Endodermal cell (in vitro differentiated cells): ENCODE measurements around the gene C16orf87. TPM values are rescaled to one million over a fixed set of nuclear protein-coding genes. Genes with fewer than 3 reads are reported as not detected.
A peak's percentile ranks its signal among the peaks of the same experiment; 100 is the strongest.

Source experiments
- DNase-seq: peaks from one replicate; pipeline ENCODE4 v3.0.0-alpha.2; 2017
- H3K27ac ChIP-seq: 2 replicates; pipeline ENCODE4 v1.5.1; 2013; ENCODE audit warnings: mild to moderate bottlenecking, low read depth, low read length, moderate library complexity
- H3K27me3 ChIP-seq: 2 replicates; pipeline ENCODE4 v1.6.1; 2013; ENCODE audit warnings: mild to moderate bottlenecking, low read length, moderate library complexity; ENCODE audit not compliant: insufficient read depth, control insufficient read depth, poor library complexity, severe bottlenecking
- H3K36me3 ChIP-seq: 2 replicates; pipeline ENCODE4 v1.7.0; 2013; ENCODE audit warnings: mild to moderate bottlenecking, low read length, moderate library complexity; ENCODE audit not compliant: control insufficient read depth, insufficient read depth
- H3K4me1 ChIP-seq: one replicate; pipeline ENCODE4 v1.7.0; 2013; ENCODE audit warnings: low read length; ENCODE audit not compliant: control insufficient read depth, insufficient read depth
- H3K4me3 ChIP-seq: 2 replicates; pipeline ENCODE4 v1.5.1; 2013; ENCODE audit warnings: mild to moderate bottlenecking, low read length, moderate library complexity
- H3K9ac ChIP-seq: 2 replicates; pipeline ENCODE4 v1.6.1; 2013; ENCODE audit warnings: mild to moderate bottlenecking, low read length, moderate library complexity; ENCODE audit not compliant: poor library complexity, severe bottlenecking; ENCODE audit errors: extremely low read depth
- H3K9me3 ChIP-seq: 2 replicates; pipeline ENCODE4 v1.6.1; 2013; ENCODE audit warnings: mild to moderate bottlenecking, low read length, moderate library complexity; ENCODE audit not compliant: control insufficient read depth
- H3K27ac Mint-ChIP-seq: 2 replicates; pipeline ENCODE4 v1.8.0; 2020; ENCODE audit warnings: mixed read lengths
- H3K27me3 Mint-ChIP-seq: 2 replicates; pipeline ENCODE4 v1.8.0; 2021; ENCODE audit warnings: mild to moderate bottlenecking, mixed read lengths; ENCODE audit not compliant: insufficient read depth
- H3K36me3 Mint-ChIP-seq: 2 replicates; pipeline ENCODE4 v1.8.0; 2020; ENCODE audit warnings: low read depth, mixed read lengths
- H3K4me1 Mint-ChIP-seq: 2 replicates; pipeline ENCODE4 v1.8.0; 2020; ENCODE audit warnings: mixed read lengths
- H3K4me3 Mint-ChIP-seq: 2 replicates; pipeline ENCODE4 v1.8.0; 2020; ENCODE audit warnings: mild to moderate bottlenecking, moderate library complexity, mixed read lengths
- H3K9me3 Mint-ChIP-seq: 2 replicates; pipeline ENCODE4 v1.8.0; 2020; ENCODE audit warnings: mild to moderate bottlenecking, mixed read lengths
- CTCF ChIP-seq: fragments of 200-600 bp; sonication (generic); conservative IDR thresholded peaks from 2 replicates; pipeline ENCODE4 v1.5.0; 2021; ENCODE audit warnings: antibody characterized with exemption, mild to moderate bottlenecking
- WGBS, 2 experiments: methylation state at CpG; one replicate each; pipeline versions ENCODE4 v1.1.5 to v1.1.7; 2013; ENCODE audit warnings: missing lambda C conversion rate in 2 of 2, mixed read lengths in 1 of 2; ENCODE audit not compliant: insufficient coverage in 1 of 2, insufficient read length in 1 of 2; 5-methylcytosine and 5-hydroxymethylcytosine counted together
- total RNA-seq, 2 donors: library from RNA; stranded (reverse); fragmentation: NEBNext Ultra II Directional in 1 of 2; extraction: Animal tissue kit (Norgen Biotek cat#: 25700) in 1 of 2; gene quantifications; 2 replicates in 1 of 2; 3 replicates in 1 of 2; pipeline ENCODE4 v1.2.1, GENCODE V29; 2021

Gene C16orf87
- total RNA-seq, 2 donors from 2014 or later = 20.6 to 22.7 TPM

DNA sequence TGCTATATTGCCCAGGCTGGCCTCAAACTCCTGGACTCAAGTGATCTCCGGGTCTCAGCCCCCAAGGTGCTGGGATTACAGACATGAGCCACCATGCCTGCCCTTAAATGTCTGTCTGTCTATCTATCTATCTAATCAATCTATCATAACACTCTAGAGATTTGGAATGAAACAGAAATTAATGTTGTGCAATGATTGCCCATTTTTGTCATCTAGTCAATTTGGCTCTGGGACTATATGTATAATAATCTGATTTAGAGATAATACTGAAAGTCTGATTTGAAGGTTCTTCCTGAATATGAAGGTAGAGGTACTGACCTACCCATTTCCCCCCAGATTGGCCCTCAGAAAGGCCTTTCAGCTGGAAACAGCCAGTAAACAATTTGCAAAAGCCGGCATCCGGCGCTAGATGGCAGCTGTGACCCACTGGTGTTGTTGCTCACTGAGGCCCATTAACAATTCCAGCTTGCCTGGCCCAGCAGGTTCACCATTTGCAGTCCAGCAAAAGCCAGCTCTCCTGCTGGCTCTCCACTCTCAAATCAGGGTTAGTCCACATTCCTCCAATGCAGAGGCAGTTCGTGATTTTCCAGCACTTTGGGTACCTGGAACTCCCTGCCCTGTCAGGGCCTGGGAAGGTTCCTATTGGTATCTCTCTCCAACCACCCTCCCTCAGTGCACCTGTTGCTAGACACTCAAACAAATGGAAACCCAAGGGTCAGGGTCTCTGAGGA is 22.9 kb upstream of the C16orf87 start:
- DNase-seq = peak; percentile 96
- Mint-ChIP-seq H3K27me3 (no peaks in the 10 kb centered on the region), H3K4me3 (no peak overlapping the region), H3K36me3 (no peaks in the 10 kb centered on the region), H3K9me3 (no peaks in the 10 kb centered on the region), H3K4me1 (peaks cover 12% of the 10 kb centered on the region), H3K27ac (peak overlapping the region; percentile 70)
- H3K4me1 ChIP-seq = no peaks in the 10 kb centered on the region
- H3K9ac ChIP-seq = no peak overlapping the region
- H3K4me3 ChIP-seq = no peak overlapping the region
- H3K36me3 ChIP-seq = no peaks in the 10 kb centered on the region
- H3K27me3 ChIP-seq = no peaks in the 10 kb centered on the region
- 0 to 16% methylated on average over 4 to 5 of the region's 5 CpGs for WGBS, 2 experiments
- TF ChIP-seq CTCF = peak; percentile 94
- no peak overlapping the region for H3K27ac ChIP-seq
- no peaks in the 10 kb centered on the region for H3K9me3 ChIP-seq

DNA sequence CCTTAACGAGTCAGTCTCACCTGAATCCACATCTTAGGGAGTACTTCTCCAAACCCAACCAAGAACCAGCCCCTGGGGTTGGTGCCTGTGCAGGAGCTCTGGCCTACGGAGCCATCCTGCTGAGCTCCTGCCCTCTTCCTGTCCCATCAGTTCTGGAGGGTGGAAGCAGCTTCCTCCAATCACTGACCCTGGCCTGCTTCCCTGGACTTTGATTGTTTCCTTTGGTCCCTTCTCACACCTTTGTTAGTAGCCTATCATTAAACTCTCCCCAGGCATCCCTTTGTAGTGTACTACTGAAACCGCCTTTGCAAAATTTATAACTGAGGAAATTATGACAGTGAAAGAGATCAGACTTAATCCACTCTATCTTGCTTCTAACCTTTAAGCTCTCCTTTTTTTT is 21.1 kb upstream of the C16orf87 start:
- peaks cover 12% of the 10 kb centered on the region for H3K4me1 Mint-ChIP-seq
- no peaks in the 10 kb centered on the region for H3K9me3 Mint-ChIP-seq
- H3K9me3 ChIP-seq = no peaks in the 10 kb centered on the region
- no peaks in the 10 kb centered on the region for H3K4me1 ChIP-seq
- H3K4me3 ChIP-seq = no peak overlapping the region
- no peaks in the 10 kb centered on the region for H3K36me3 ChIP-seq
- H3K27ac Mint-ChIP-seq = no peak overlapping the region
- no peak overlapping the region for H3K4me3 Mint-ChIP-seq
- no peak overlapping the region for H3K27ac ChIP-seq
- DNase-seq = peak; percentile 52
- no peak overlapping the region for H3K9ac ChIP-seq
- H3K27me3 ChIP-seq = no peaks in the 10 kb centered on the region
- WGBS, 2 experiments = 80 to 88% methylated on average over 1 to 3 of the region's 3 CpGs
- no peaks in the 10 kb centered on the region for H3K36me3 Mint-ChIP-seq
- no peak for TF ChIP-seq CTCF
- no peaks in the 10 kb centered on the region for H3K27me3 Mint-ChIP-seq

- H3K4me1 ChIP-seq = no peaks in the 10 kb centered on the region
- H3K4me3 Mint-ChIP-seq = no peak overlapping the region
- H3K27me3 Mint-ChIP-seq = no peaks in the 10 kb centered on the region
- no peak overlapping the region for H3K27ac Mint-ChIP-seq
- 92 to 100% methylated on average over 3 to 4 of the region's 5 CpGs for WGBS, 2 experiments
- H3K27ac ChIP-seq = no peak overlapping the region
- H3K9me3 Mint-ChIP-seq = no peaks in the 10 kb centered on the region
- no peaks in the 10 kb centered on the region for H3K36me3 Mint-ChIP-seq
- no peak overlapping the region for H3K9ac ChIP-seq
- DNase-seq = no peak
- no peaks in the 10 kb centered on the region for H3K36me3 ChIP-seq
- TF ChIP-seq CTCF = no peak
- H3K9me3 ChIP-seq = no peaks in the 10 kb centered on the region
- no peak overlapping the region for H3K4me3 ChIP-seq
- H3K27me3 ChIP-seq = no peaks in the 10 kb centered on the region
- peaks cover 12% of the 10 kb centered on the region for H3K4me1 Mint-ChIP-seq
Measured at GRCh38 chr16:46850619-46851555, 19.9 kb upstream of the C16orf87 start.
